ENCODE results near the gene CEP72.
"Not testable (repeated sequence)": the region's sequence is repeated elsewhere in the genome, so short reads cannot be mapped to it uniquely, and the experiment has no call there.

CEP72 gene

DNA sequence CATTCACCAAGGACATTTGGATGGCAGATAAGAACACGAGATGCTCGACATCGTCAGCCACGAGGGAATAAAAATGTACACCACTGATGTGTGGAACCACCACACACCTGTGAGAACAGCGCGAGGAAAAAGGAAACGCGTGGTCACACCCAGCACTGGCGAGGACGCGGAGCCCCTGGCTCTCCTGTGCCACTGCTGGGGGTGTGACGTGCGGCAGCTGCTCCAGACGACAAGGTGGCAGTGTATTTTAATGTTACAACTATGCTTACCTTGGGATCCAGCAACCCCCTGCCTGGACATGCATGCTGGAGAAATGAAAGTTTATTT lies 13.6 kb upstream of the CEP72 start:
- DNase-seq (ENCODE audit: low spot score) = no peak

DNA sequence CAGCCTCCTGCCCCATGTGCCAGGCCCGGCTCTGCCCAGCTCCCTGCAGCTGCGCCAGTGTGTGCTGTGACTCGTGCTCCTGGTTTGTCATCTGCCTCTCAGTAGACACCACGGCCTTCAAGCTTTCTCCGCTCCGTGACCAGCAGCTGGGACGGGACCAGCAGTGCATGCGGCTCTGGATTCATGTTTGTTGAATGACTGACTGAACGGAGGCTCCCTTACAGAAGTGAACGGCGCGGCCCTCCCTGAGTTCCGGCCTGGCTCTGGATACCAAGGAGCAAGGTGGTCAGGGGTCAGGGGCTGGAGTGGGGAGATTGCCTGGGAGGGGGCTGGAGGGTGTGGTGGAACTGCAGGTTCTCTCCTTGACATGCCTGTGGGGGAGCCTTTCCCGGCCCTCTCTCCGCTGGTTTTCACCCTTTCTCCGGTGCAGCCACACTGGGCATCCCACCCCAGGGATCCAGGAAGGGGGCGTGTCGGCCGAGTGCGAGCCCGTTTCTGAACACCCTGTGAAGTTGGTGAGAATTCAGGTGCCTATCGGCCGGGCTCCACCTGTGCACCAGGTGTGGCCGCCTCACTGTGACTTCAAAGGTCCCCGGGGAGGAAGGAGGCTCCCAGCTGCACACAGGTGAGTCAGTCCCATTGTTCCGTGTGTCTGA lies 11.1 kb upstream of the CEP72 start:
- DNase-seq (ENCODE audit: low spot score) = no peak

DNA sequence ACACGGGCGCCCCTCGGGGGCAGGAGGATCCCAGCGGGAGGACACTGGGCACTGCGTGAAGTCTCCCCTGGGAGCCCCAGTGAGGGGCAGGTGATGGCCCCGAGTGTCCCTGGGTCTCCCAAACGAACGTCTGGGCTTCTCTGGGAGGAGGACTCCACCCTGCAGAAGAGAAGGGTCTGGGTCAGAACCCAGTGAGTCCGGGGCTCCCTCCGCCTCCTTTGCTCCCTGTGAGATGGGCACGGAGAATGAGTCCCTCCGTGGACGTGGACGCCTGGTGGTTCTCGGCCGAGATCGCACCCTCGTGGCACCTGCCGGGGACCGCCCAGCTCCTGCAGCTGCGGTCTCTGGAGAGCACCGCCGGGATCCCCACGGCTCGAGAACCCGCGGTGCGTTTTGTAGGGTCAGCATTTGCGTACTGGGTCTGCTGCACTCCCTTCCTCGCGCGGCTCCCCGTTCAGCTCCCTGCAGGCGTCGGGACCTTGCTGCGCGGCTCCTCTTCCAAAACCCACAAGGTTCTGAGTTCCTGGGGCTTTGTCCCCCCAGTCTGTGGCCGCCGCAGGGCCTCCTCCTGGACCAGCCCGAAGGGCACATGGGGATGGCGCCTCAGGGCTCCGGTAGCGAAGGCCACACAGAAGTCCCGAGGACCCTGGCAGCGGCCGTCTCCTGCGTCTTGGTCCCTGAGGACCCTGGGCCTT lies 10.2 kb upstream of the CEP72 start:
- DNase-seq (ENCODE audit: low spot score) = no peak

DNA sequence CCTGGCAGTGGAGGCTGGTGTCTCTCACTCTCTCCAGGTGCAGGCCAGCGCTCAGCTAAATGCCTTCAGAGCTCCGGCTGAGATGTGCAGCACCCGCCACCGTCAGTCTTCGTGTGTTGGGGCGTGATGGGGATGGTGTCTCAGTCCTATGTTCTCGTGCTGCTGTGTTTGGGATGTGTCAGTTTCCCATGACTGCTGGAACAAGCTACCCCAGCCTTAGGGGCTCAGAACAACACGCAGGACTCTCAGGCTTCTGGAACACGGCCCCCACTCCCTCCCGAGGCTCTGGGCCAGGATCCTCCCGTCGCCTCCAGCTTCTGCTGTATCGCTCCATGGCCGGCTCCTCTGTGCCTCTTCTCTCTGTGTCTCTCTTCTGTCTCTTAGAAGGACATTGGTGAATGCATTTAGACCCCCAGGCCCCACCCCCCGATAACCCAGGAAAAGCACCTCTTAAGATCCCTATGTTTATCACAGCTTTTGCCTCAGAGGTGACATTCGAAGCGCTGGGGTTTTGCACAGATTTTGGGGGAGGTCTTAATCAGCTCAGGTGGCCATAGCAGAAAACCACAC lies 9.6 kb upstream of the CEP72 start:
- DNase-seq (ENCODE audit: low spot score) = no peak

DNA sequence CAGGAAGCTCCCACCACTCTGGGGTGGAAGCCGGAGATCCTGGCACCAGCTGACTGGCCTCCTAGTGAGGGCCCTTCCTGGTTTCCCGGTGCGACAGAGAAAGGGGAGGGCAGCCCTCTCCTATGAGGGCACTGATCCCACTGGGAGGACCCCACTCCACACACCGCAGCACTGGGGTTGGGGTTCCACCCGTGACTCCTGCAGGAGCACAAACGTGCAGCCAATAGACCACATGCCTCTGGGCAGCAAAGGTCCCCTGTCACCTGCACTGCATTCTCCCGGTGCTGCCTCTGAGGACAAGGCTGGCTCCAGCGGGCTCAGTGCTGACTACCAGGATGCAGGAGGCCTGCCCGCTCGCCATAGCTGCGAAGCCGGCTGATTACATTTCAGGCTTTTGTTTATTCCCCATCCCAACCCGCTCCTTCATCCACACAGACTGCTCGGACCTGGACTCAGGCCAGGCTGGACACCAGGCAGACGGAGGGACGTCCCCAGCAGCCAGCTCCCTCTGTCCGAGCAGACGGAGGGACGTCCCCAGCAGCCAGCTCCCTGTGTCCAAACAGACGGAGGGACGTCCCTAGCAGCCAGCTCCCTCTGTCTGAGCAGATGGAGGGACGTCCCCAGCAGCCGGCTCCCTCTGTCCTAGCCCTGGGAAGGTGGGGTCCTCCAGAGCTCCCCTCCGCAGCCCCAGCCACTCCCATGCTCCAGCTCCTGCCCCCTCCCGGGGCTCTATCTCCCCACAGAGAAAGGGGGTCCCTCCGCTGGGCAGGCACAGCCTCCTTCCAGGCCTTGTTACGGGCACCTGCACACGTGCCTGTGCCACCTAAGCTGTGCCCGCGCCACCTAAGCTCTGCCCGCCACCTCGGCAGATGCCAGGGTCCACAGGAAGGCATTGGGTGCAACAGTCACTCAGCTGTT lies 8.8 kb upstream of the CEP72 start:
- no peak for DNase-seq (ENCODE audit: low spot score)

DNA sequence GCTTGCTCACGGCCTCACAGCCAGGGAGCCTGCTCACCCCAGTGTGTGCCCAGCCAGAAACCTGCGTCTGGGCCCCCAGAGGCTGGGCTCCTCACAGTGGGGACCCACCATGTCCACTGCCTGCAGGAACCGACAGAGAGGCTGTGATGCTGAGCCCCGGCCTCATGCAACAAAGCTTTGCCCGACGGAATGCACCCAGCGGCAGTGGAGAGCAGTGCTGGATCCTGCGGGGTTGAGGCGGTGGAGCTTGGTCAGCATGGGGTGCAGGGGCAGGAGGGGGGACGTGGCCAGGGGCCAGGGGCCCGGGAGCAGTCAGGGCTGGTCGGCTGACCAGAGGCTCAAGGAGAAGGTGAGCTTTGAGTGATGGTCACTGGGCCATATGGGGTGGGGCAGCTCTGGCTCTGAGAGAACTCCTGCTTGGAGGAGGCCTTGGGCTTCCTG lies 7.7 kb upstream of the CEP72 start:
- DNase-seq (ENCODE audit: low spot score) = no peak

DNA sequence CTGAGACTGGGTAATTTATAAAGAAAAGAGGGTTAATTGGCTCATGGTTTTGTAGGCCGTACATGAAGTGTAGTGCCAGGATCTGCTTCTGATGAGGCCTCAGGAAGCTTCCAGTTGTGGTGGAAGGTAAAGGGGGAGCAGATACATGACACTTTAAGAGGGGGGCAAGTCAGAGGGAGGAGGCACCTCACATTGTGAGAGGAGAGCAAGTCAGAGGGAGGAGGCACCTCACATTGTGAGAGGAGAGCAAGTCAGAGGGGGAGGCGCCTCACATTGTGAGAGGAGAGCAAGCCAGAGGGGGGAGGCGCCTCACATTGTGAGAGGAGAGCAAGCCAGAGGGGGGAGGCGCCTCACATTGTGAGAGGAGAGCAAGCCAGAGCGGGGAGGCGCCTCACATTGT lies 7.0 kb upstream of the CEP72 start:
- not testable (repeated sequence) for DNase-seq (ENCODE audit: low spot score)

DNA sequence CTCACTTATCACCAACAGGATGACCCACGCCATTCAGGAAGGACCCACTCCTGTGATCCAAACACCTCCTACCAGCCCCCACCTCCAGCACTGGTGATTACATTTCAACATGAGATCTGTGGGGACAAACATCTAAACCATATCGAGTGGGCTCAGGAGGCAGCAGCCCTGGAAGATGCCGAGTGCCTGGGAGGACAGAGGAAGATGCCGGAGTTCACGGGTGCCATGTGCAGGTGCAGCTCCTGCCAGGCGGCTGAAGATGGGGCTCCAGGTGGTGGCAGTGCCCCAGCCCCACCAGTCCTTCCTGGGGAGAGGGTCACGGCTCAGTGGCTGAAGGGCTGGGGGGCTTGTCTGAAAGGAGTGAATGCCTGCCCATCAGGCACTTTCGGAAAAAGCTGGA lies 6.1 kb upstream of the CEP72 start:
- DNase-seq (ENCODE audit: low spot score) = no peak

DNA sequence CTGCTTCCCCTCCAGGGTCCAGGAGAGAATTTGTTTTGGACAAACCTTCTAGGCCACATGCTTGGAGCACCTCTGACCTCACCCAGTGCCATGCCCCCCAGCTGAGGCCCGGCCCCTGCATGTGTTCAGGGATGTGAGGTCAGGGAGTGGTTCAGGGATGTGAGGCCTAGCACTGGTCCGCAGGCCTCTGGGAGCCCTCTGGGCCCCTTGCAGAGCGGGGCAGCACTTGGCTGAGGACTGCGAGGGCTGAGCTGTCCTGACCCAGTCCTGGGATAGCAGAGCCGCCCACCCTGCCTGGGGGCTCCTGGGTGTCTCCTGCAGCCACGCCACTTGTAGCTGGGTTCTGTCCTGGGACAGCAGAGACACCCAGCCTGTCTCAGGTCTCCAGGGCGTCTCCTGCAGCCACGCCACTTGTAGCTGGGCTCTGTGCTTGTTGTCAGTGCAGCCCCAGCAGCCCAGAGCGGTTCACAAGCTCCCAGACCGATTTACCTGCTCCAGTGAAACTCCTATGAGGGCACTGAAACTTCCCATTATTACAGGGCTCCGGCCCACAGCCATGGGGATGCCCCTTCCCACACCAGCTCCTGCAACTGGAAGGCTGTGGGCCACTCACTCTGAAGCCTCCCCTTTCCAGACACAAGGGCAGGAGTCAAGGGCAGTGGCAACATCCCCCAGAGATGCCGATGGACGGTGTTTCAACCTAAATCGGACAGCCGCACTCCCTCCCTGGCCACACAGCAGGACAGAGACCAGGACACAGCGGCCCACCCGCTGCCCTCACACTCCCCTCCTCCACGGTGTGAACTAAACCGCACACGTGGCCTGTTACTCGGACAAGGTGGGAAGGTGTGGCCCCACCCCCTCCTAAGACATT lies 5.4 kb upstream of the CEP72 start:
- no peak for DNase-seq (ENCODE audit: low spot score)

DNA sequence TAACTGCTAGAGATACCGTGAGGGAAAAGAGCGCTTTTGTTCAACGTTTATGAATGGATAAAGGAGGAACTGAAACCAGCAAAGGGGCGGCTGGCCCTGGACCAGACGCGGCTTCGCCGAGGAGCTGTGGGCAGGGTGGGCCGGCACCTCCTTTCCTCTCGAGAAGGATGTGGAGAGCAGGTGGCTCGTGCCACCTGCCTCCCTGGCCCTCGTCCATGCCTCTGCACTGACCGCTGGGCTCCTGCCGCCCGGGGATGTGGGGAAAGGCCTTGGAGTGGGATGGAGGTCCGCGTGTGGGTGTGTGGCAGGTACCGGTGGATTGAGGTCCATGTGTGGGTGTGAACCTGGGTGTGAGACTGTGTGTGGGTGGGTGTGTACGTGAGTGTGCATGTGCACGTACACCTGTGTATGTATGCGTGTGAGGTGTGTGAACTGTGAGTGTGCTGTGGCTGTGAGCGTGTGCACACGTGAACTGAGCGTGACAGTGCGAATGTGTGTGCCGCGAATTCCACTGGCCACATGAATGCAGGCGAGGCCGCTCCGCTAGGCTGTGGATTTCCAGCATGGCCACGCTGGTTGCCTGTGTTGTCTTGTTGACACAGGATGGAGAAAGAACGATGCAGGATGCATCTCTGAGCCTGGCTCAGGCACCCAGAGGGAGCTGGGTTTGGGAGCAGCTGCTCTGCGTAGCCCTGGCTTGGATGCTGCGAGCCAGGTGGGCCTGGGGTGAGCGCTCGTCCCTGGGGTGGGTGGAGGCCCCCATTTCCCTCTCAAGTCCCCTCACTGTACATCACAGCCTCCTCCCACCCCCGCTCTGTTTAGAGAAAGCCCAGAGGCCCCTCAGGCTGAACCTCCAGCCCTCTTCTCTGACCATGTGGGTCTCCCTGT lies 4.4 kb upstream of the CEP72 start:
- no peak for DNase-seq (ENCODE audit: low spot score)

DNA sequence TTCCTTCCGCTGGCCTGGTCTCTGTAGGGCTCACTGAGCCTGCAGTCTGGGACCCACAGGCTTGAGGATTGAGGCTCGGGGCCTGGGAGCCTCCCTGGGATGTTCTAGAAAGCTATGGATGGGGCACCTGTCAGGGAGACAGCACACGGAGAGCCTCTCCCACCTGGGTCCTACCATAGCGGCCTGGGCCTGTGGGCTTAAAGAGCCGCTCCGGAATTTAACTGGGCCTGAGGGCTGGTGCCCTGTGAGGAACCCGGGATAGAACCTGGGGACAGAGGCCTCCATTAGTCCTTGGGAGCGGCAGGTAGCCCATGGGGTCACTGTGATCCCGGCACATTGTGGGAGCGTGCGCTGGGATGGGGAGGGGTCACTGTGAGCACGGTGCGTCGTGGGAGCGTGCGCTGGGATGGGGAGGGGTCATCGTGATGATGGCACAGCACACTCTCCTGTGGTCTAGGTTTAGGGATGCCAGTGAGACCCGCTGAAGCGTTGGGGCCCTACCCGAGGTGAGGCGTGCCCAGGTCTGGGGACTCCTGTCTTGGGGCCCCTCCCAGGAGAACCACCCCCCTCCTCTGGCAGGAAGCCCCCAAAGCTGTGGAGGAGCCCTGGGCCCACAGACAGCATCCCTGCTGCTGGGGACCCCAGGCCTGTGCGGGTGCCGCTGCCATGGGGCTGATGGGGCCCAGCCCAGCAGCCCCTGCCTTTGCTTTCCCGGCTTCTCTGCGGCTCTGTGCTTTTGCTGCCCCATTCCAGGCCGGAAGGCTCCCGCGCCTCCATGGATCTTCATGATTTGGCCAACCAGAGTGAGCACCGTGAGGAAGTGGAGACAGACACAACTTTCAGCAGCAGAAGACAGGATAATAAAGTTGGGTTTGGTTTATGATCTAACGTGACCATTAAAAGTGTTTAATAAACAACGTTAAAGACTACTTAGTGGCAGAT lies 3.4 kb upstream of the CEP72 start:
- no peak for DNase-seq (ENCODE audit: low spot score)

DNA sequence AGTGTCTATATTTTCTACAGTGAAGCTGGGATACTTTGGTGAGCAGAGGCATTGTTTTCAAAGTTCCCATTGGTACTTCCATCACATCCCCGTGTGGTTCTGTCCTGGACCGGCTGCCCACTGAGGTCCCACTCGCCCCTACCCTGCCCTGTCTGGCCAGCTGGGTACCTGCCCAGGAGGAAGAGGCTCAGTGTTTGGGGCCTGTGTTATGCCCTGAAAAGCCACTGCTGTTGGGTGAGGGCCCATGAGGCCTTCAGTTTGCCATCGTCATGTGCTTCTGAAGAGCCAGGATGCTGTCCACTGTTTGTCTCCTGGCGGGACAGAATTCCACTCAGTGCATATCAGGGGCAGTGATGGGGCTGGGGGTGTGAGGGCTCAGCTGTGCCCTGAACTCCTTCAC lies 2.6 kb upstream of the CEP72 start:
- no peak for DNase-seq (ENCODE audit: low spot score)

DNA sequence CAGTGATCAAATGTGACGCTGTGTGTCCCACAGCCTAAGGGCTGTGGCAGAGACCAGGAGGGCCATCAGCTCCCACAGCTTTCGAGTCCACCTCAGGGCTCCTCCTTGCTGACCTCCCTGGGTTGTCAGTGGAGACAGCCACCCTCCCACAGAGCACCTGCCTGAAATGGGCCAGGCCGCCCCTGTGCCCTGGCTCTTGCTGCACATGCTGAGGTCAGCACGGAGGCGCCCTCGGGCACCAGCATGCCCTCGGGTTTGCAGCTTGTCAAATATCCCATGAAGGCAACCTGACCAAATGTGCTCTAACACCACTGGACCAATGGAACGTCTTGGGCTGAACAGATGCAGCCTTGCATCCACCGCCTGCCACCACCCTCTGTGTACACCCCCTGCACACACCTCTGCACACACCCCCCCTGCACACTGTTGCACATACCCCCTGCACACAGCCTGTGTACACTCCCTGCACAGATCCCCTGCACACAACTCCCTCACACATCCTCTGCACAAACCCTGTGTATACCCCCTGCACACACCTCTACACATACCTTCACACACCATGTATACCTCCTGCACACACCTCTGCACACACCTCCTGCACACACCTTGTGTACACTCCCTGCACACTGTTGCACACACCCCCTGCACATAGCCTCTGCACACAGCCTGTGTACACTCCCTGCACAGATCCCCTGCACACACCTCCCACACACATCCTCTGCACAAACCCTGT lies 2.0 kb upstream of the CEP72 start:
- DNase-seq (ENCODE audit: low spot score) = no peak

DNA sequence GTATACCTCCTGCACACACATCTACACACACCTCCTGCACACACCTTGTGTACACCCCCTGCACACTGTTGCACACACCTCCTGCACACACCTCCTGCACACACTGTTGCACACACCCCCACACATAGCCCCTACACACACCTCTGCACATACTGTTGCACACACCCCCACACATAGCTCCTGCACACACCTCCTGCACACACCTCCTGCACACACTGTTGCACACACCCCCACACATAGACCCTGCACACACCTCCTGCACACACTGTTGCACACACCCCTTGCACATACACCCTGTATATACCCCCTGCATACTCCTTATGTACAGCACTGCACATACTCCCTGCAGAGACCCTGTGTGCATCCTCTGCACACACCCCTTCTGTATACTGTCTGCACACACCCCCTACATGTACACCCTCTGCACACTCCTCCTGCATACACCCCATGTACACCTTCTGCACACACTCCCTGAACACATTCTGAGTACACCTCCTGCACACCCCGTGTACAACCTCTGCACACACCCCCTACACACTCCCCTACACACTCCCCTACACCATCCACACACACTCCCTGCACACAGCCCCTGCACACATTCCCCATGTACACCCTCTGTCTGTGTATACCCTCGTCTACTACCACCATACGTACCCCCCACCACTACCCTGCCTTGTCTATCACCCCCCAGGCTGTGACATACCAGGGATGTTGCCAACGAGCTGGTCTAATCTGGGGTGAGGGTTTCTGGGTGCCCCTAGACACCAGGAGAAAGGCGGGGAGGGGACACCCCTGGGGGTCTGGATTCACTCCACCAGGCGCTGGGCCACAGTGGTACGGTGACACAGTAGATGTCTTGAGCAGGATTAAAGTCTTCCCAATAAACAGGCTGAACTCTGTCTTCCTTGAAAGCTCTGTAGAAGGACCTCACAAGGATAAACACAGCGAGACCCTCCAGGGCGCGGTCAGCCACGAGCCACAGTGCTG lies 1.1 kb upstream of the CEP72 start:
- DNase-seq (ENCODE audit: low spot score) = no peak

DNA sequence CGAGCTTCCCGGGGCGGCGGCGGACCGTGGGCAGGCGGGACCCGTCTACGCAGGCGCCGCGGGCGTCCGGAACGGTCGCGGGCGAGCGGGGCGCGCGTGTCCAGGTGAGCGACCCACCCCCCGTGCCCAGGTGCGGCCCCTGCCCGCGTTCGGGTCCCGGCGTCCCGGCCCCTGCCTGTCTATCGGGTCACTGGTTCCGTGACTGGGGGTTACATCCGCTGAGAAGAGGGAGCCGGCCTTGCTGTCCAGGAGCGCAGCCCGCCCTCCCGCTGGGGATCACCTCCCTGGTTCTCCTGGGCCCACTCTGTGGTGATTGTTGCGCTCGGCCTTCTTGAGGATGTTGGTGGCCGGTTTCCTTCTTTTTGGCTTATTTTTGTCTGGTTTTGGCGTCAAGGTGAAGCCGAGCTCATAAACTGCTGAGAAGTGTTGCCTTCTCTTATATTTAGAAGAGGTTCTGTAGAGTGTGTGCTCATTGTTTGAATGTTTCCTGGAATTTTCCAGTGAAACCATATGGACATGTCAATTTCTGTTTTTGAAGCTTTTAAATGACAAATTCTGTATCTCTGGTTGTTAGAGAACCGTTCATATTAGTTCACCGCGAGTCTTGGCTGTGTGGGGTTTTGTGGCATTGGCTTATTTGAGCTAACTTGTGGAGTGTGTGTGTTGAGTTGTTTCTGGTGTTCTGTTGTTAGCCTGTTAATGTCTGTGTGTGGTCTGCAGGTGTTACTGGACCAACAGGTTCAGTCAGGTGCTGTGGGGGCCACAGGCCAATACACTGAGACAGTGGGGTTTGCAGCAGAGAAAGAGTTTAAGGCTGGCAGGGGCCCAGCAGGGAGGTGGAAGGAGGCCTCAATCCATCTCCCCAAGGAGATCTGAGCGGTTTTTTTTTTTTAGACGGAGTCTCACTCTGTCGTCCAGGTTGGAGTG lies 621 bp downstream of the CEP72 start:
- DNase-seq (ENCODE audit: low spot score) = peak; percentile 47

DNA sequence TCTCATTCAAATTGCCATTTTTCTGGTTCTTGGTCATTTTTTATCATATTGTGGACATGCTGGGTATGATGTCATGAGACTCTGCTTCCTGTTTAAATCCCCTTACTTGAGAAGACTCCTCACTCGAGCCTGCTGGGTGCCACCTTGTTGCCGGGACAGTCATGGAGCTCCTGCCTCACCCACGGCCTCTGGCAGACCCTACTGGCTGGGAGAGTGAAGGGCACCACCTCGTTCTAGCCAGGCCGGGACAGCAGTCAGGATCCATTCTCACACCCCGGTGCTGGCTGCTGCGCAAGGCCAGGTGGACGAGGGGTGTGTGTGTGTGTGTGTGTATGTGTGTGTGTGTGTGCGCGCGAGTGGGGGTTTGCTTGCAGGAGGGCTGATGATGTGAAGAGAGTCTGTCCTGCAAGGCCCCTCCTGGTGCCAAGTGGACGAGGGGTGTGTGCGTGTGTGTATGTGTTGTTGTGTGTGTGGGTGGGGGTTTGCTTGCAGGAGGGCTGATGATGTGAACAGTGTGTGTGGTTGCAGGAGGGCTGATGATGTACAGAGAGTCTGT lies 4.4 kb downstream of the CEP72 start:
- peak; percentile 23 for DNase-seq (ENCODE audit: low spot score)
